ENCODE data around the gene PCSK6. TPM values are rescaled to one million over a fixed set of nuclear protein-coding genes. Genes with fewer than 3 reads are reported as not detected.

The PCSK6 gene
- polyA plus RNA-seq, 1 donor from 2014 or later: 1.1 TPM

DNA sequence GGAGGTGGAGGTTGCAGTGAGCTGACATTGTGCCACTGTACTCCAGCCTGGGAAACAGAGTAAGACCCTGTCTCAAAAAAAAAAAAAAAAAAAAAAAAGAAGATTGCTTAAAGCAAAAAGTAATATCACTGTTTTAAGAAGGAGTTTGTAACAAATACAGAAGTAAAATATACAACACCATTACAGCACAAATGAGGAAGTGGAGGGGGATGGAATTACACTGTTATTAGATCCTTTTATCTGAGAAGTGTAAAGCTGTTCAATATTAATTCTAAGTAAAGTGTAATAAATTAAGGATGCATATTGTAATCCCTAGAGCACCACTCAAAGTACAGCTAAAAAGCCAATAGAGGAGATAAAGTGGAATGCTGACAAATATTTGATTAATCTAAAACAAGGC is 147.5 kb downstream of the PCSK6 start:
- Histone ChIP-seq H2AFZ (ENCODE audit: low read depth, low read length) (no peak overlapping the region), H3K27me3 (ENCODE audit: insufficient read depth, low read depth, low read length) (no peaks in the 10 kb centered on the region), H3K79me2 (replicated peaks; ENCODE audit: insufficient read depth, low read length) (no peaks in the 10 kb centered on the region), H3K9ac (ENCODE audit: low read length) (no peak overlapping the region), H3K9me3 (ENCODE audit: low read length) (no peaks in the 10 kb centered on the region), H3K36me3 (ENCODE audit: insufficient read depth, low read length) (no peaks in the 10 kb centered on the region), H3K27ac (ENCODE audit: low read length) (no peak overlapping the region), H3F3A (ENCODE audit: insufficient read depth, low read length, poor library complexity, severe bottlenecking) (no peaks in the 10 kb centered on the region), H3K4me3 (ENCODE audit: low read length) (no peak overlapping the region), H4K20me1 (ENCODE audit: insufficient read depth) (no peaks in the 10 kb centered on the region), H3K9me2 (ENCODE audit: insufficient read depth, low read length) (no peaks in the 10 kb centered on the region), H3K4me2 (ENCODE audit: low read length) (no peak overlapping the region)
- TF ChIP-seq SMC3 (conservative IDR thresholded peaks at IDR 0.05; ENCODE audit: poor library complexity) (no peak), TAF1 (IDR thresholded peaks at IDR 0.05; ENCODE audit: low read depth) (no peak), MXI1 (conservative IDR thresholded peaks at IDR 0.05; ENCODE audit: poor library complexity, severe bottlenecking) (no peak), RAD21 (conservative IDR thresholded peaks at IDR 0.05) (no peak), POLR2AphosphoS5 (IDR thresholded peaks at IDR 0.05) (no peak), EZH2 (IDR thresholded peaks at IDR 0.05; ENCODE audit: borderline replicate concordance, insufficient read depth, low read length, poor library complexity, severe bottlenecking) (no peak), EP300 (conservative IDR thresholded peaks at IDR 0.05; ENCODE audit: poor library complexity, severe bottlenecking) (no peak)
- TF ChIP-seq, protein P1, sequence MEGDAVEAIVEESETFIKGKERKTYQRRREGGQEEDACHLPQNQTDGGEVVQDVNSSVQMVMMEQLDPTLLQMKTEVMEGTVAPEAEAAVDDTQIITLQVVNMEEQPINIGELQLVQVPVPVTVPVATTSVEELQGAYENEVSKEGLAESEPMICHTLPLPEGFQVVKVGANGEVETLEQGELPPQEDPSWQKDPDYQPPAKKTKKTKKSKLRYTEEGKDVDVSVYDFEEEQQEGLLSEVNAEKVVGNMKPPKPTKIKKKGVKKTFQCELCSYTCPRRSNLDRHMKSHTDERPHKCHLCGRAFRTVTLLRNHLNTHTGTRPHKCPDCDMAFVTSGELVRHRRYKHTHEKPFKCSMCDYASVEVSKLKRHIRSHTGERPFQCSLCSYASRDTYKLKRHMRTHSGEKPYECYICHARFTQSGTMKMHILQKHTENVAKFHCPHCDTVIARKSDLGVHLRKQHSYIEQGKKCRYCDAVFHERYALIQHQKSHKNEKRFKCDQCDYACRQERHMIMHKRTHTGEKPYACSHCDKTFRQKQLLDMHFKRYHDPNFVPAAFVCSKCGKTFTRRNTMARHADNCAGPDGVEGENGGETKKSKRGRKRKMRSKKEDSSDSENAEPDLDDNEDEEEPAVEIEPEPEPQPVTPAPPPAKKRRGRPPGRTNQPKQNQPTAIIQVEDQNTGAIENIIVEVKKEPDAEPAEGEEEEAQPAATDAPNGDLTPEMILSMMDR (IDR thresholded peaks at IDR 0.05; ENCODE audit: poor library complexity, severe bottlenecking): no peak
- TF ChIP-seq, protein P2, sequence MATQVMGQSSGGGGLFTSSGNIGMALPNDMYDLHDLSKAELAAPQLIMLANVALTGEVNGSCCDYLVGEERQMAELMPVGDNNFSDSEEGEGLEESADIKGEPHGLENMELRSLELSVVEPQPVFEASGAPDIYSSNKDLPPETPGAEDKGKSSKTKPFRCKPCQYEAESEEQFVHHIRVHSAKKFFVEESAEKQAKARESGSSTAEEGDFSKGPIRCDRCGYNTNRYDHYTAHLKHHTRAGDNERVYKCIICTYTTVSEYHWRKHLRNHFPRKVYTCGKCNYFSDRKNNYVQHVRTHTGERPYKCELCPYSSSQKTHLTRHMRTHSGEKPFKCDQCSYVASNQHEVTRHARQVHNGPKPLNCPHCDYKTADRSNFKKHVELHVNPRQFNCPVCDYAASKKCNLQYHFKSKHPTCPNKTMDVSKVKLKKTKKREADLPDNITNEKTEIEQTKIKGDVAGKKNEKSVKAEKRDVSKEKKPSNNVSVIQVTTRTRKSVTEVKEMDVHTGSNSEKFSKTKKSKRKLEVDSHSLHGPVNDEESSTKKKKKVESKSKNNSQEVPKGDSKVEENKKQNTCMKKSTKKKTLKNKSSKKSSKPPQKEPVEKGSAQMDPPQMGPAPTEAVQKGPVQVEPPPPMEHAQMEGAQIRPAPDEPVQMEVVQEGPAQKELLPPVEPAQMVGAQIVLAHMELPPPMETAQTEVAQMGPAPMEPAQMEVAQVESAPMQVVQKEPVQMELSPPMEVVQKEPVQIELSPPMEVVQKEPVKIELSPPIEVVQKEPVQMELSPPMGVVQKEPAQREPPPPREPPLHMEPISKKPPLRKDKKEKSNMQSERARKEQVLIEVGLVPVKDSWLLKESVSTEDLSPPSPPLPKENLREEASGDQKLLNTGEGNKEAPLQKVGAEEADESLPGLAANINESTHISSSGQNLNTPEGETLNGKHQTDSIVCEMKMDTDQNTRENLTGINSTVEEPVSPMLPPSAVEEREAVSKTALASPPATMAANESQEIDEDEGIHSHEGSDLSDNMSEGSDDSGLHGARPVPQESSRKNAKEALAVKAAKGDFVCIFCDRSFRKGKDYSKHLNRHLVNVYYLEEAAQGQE (IDR thresholded peaks at IDR 0.05; ENCODE audit: borderline replicate concordance): no peak

DNA sequence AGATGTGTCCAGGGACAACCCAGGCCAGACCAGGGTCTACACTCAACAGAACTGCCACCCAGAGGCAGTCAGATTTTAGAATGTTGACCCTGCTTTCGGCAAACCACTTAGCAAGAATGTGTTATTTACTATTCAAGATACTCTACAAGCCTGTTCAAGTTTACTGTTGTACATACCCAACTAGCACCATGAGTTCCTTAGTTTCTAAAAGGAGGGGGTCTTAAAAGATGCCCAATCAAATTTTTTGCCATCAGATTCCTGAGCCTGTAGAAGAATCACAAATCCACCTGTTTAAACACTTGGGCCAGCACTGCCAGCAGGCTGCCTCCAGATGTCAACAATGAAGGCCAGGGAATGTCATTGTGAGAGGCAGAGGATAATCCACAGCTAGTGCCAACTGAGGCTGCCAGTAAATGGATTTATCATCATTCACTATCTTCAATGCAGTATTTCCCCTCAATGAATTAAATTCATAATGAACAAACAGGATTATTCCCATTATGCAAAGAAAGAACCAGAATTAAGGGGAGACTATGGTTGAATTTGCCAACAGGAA is 150.9 kb downstream of the PCSK6 start:
- no peak overlapping the region for H3K4me3 ChIP-seq (ENCODE audit: low read length)
- no peak overlapping the region for H2AFZ ChIP-seq (ENCODE audit: low read depth, low read length)
- H3K9ac ChIP-seq (ENCODE audit: low read length): no peak overlapping the region
- no peaks in the 10 kb centered on the region for H3K79me2 ChIP-seq (replicated peaks; ENCODE audit: insufficient read depth, low read length)
- no peaks in the 10 kb centered on the region for H4K20me1 ChIP-seq (ENCODE audit: insufficient read depth)
- no peak overlapping the region for H3K27ac ChIP-seq (ENCODE audit: low read length)
- no peaks in the 10 kb centered on the region for H3K9me3 ChIP-seq (ENCODE audit: low read length)
- no peak for TF ChIP-seq EP300 (conservative IDR thresholded peaks at IDR 0.05; ENCODE audit: poor library complexity, severe bottlenecking)
- no peak overlapping the region for H3K4me2 ChIP-seq (ENCODE audit: low read length)
- no peaks in the 10 kb centered on the region for H3K9me2 ChIP-seq (ENCODE audit: insufficient read depth, low read length)
- no peaks in the 10 kb centered on the region for H3K36me3 ChIP-seq (ENCODE audit: insufficient read depth, low read length)
- H3K27me3 ChIP-seq (ENCODE audit: insufficient read depth, low read depth, low read length): no peaks in the 10 kb centered on the region
- H3F3A ChIP-seq (ENCODE audit: insufficient read depth, low read length, poor library complexity, severe bottlenecking): no peaks in the 10 kb centered on the region

Measured in neural cell (in vitro differentiated cells).